GM11168 (cell line): ENCODE results near the gene GPR158.
"Not testable (repeated sequence)": the region's sequence is repeated elsewhere in the genome, so short reads cannot be mapped to it uniquely, and the experiment has no call there.

Experiments
- in situ Hi-C: fragments of 300-500 bp; cut with MboI; formaldehyde crosslinking; loops from one replicate; pipeline ENCODE4 v1.12.0; 2022; ENCODE audit warnings: low sequenced_read_pairs; ENCODE audit not compliant: unreplicated experiment

Gene GPR158, protein sequence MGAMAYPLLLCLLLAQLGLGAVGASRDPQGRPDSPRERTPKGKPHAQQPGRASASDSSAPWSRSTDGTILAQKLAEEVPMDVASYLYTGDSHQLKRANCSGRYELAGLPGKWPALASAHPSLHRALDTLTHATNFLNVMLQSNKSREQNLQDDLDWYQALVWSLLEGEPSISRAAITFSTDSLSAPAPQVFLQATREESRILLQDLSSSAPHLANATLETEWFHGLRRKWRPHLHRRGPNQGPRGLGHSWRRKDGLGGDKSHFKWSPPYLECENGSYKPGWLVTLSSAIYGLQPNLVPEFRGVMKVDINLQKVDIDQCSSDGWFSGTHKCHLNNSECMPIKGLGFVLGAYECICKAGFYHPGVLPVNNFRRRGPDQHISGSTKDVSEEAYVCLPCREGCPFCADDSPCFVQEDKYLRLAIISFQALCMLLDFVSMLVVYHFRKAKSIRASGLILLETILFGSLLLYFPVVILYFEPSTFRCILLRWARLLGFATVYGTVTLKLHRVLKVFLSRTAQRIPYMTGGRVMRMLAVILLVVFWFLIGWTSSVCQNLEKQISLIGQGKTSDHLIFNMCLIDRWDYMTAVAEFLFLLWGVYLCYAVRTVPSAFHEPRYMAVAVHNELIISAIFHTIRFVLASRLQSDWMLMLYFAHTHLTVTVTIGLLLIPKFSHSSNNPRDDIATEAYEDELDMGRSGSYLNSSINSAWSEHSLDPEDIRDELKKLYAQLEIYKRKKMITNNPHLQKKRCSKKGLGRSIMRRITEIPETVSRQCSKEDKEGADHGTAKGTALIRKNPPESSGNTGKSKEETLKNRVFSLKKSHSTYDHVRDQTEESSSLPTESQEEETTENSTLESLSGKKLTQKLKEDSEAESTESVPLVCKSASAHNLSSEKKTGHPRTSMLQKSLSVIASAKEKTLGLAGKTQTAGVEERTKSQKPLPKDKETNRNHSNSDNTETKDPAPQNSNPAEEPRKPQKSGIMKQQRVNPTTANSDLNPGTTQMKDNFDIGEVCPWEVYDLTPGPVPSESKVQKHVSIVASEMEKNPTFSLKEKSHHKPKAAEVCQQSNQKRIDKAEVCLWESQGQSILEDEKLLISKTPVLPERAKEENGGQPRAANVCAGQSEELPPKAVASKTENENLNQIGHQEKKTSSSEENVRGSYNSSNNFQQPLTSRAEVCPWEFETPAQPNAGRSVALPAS (N-terminal part only)

DNA sequence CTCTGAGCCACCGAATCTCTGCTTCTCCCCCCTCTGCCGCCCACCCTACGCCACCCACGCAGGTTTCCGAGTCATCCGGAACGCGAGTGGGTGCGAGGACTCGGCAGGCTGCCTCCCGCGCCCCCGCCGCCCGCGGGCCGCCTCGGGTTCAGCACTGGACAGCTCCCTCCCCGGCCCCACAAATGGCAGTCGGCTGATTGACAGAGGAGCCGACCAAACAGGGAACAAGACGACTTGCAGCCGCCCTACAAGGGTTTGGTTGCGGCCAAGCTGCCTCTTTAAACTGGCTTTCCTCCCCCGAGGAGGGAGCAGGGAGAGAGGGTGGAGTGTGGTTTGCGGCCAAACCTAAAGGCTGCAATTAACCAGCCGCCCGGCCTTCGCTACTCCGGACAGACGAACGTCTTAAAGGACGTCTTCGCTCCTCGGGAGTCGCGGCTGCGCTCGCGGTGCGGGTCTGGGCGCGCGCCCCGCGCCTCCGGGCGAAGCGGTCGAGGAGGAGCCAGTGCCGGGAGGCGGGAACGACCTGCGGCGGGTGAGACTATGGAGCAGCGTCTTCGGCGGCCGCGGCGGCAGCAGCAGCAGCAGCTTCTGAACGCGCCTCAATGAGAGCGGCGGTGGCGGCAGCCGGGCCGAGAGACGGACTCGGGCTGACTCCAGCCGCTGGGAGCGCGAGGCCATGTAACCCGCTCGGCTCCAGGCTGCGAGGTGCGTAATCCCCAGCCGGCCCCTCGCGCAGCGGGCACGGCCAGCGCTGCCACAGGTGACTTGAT lies at the start of gene GPR158:
Gene GPR158 (plus strand): TSS at position 541 of the 770 bp plus-strand sequence. CDS start 420 bp downstream, outside the sequence.
- in situ Hi-C loops: no loop called here

DNA sequence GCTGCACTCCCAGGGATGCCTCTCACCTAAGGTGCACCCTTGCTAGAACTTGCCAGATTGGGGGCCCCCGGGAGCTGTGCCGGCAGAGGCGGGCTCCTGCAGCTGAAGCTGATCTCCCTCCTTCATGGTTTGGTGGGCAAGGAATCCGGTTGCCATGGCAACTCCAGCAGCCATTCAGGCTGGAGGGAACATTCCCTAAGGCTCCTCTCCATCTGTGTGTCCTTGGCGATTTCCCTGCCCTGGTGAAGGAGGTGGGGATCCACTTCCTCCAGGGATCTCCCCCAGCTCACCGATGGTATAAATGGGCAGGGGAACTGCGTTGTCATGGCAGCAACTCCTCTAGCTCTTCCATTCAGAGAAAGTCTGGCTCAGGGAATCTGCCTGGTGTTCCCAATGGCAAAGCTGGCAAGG lies 49.6 kb upstream of the GPR158 start:
- in situ Hi-C loops: no loop called here

DNA sequence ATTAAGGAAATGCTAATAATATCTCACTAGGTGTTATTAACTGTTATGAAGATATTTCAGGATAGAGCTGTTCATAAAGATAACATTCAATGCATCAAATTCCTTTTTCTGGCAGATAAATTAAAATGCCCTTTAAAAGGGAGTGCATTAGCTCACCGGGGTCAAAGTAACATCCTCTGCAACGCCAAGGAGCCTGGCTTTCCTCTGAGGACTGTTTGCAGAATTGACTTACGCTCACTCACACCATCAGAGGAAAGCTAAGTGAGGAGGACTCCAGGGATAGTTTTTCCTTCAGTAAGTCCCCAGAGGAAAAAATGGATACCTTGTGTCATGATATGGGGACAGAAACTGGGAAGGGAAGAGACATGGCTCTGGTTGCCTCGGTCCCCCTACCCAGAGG lies 45.2 kb upstream of the GPR158 start:
- in situ Hi-C loops: no loop called here

DNA sequence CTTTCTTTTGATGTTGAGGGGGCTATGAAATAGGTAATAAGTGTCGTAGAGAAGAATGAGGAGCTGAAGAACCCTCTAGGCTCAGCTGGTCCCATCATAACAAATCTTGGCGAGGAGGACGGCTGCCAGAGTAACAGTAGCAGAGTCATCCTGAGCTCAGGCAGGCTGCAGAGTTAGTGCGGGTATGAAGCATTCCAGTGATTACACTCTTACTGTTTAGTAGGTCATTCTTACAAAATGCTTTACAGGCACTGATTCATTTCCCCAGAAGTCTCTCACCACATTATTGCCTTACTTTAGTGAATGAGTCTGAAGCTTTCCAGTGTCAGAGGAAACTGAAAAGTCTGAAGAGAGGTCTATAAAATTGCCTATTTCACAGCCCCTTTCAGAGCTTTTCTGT lies 43.9 kb upstream of the GPR158 start:
- in situ Hi-C loops: no loop called here

DNA sequence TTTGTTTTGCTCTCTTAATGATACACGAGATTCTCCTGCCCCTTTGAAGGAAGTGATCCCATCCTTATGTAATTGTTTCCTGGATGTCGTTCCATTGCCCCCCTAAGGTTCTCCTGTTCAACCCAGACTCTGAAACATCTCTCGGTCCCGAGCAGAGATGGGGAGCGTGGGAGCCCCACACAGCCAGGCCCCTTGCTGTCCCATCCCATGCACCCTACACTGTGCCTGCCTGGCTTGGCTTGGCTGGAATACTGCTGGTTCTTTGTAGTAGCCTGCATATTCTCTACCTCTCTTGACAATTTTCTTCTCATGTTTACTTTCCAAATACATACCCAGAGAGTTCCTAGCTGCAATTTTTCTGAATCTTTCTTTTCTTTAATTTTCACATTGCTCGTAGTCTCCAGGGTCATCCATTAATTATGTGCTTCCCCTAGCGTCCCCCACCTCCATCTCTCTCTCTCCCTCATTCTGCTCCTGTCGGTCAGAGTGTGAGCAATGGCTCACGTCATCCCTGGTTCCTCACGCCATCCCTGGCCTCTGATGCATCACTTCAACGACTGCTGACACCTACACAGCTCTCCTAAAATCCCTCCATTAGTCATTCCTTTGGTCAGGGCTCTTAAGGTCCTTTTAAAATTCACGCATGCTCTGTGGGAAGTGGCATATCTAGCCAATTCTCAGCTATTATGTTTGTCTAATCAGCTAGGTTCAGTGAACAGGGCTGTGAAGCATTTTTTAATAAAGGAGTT lies 32.5 kb upstream of the GPR158 start:
- in situ Hi-C loops: no loop called here

DNA sequence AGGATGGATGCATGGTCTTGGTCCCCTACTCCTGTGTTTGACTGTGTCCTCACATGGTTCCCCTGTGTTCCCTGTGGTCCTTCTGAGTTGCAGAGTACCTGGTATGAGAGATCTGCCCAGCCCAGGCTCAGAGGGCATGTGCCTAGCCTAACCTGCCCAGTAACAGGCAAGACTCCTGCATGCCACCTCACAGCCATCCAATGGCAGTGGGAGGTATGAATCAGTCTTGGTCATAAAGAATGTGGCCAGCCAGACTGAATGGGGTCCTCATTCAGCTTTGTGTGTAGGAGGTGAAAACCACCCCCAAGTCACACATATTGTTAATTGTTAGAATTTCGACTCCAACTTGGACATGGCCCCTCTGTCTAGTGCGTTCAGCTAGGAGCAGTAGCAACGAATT lies 17.2 kb upstream of the GPR158 start:
- in situ Hi-C loops: no loop called here

DNA sequence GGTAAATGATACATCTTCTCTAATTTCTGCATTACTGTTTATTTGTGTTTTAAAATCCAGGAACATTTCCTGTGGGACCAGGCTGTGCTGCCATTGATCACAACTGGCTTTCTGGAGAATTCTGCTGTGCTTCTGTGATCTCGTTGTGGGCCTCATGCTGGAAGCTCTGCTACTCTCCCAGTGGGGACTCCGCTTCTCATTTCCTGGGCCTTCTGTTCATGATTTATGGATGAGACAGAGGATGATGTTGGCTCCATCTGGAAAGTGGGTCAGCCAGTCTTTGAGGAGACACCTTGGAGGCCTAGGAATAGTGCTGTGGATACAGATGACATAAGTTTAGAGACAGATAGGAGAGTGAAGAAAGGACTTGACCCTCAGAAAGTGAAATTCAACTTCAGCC lies 15.2 kb upstream of the GPR158 start:
- in situ Hi-C loops: no loop called here

DNA sequence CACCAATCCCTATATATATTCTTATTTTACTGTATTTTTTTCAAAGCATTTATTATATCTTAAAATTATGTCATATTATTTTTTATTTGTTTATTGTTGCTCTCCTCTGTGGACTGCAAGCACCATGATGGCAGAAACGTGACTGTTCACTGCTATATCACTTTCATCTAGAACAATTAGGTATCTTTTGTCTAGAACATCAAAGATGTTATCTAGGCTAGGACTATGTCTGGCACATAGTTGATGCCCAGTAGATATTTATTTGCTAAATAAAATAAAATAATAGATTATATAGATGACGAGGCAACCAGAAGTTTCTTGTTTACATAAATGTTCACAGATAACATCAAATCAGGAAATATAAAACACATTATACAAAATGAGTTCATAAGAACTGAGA lies 12.4 kb upstream of the GPR158 start:
- in situ Hi-C loops: no loop called here

DNA sequence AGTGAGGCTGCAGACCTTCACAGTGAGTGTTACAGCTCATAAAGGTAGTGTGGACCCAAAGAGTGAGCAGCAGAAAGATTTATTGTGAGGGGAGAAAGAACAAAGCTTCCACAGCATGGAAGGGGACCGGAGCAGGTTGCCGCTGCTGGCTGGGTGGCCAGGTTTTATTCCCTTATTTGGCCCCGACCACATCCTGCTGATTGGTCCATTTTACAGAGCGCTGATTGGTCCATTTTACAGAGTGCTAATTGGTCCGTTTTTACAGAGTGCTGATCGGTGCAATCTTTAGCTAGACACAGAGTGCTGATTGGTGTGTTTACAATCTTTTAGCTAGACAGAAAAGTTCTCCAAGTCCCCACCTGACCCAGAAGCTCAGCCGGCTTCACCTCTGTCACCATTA lies 11.3 kb upstream of the GPR158 start:
- in situ Hi-C loops: not testable (repeated sequence)

DNA sequence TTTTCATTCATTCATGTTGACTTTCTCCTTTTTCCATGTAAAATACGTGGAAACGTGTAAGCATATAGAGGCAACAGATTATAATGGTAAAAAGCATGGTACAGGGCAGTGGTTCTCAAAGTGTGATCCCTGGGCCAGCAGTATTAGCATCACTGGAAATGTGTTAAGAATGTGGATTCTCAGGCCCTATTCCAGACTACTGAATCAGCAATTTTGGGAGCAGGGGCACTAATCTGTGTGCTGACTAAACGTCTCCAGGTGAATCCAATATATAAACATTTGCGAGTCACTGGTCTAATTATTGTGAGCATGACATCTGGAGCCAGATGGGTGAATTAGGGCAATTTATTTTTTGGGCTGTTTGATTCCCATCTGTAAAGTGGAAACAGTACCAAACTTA lies 5.1 kb upstream of the GPR158 start:
- in situ Hi-C loops: no loop called here

DNA sequence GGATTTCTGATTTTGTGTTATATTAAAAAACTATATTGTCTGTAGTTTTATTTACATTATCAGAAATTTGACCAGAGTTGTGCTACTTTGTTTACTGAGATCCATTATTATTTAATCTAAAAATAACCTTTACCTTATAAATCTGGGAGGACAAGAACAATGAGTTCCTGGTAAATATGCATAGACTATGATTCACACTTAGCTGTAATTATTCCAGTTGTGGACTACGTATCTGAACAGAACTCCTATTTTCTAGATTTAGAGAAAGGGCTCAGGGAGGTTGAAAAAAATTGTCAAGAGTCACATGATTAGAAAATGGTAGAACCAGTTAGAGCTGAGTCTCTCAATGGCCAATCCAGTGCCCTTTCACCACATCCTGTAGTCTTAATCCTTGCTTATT lies 4.2 kb upstream of the GPR158 start:
- in situ Hi-C loops: no loop called here

DNA sequence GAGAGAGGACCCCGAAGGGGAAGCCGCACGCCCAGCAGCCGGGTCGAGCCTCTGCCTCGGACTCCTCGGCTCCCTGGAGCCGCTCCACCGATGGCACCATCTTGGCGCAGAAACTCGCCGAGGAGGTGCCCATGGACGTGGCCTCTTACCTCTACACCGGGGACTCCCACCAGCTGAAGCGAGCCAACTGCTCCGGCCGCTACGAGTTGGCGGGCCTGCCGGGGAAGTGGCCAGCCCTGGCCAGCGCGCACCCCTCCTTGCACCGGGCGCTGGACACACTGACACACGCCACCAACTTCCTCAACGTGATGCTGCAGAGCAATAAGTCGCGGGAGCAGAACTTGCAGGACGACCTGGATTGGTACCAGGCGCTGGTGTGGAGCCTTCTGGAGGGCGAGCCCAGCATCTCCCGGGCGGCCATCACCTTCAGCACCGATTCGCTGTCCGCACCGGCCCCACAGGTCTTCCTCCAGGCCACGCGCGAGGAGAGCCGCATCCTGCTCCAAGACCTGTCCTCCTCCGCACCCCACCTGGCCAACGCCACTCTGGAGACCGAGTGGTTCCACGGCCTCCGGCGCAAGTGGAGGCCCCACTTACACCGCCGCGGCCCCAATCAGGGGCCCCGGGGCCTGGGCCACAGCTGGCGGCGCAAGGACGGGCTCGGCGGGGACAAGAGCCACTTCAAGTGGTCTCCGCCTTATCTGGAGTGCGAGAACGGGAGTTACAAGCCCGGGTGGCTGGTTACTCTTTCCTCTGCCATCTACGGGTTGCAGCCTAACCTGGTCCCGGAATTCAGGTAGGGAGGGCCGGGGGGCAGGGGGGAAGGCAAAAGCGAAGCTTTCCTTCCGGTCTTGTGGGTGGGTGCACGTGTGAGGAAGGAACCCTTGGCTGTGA lies 973 bp downstream of the GPR158 start:
- in situ Hi-C loops: no loop called here

DNA sequence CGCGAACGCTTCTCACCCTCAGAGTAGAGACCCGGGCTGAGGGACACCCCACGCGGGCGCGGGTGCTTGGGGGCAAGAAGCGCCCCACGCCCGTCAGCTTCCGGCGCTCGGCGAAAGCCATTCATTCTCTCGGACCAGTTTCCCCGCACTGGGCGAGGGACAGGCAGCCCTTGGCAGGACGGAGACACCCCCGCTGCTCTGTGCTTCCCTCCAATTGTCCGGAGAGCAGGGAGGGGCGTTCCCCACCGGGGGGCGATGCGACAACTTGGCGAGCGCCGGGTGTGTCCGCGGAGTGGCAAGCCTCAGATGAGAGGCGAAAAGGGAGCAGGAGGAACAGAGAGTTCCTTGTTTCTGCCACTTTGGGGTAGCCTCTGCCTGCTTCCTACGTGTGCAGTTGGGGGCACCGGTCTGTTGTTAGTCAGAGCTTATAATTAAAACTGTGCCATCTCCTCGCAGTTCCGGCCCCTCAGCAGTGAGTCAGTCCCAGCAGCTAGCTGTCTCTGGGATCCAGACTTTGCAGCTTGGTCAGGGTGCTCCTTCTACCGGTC lies 1.7 kb downstream of the GPR158 start:
- in situ Hi-C loops: no loop called here

DNA sequence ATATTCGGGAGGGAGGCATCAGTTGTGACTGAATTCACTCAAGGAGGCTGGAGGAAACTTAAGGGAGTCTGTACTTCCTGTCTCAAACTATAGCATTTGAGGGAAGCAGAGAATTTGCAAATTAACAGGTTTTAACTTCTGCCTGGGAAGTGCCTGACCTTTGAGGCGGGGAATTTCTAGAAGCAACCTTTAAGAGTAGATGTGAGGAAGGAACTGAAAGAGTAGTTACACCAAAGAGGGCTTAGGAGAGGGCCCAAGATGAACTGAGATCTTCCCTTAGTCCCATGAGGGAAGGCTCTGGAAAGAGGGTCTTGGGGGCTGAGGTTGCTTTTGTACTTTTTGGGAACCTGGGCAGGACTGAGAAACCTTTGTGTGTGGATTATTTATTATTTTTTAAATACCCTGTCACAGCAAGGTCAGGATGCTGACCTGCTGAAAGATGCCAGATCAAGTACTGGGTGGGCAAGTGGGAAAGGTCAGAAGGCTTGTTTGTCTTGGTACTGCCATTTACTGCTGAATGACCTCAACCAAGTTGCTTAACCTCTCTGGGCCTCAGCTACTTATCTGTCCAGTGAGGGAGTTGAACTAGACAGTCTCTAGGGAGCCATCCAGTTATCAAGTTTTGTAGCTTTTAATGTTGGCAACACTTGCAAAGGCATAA lies 2.4 kb downstream of the GPR158 start:
- in situ Hi-C loops: no loop called here

DNA sequence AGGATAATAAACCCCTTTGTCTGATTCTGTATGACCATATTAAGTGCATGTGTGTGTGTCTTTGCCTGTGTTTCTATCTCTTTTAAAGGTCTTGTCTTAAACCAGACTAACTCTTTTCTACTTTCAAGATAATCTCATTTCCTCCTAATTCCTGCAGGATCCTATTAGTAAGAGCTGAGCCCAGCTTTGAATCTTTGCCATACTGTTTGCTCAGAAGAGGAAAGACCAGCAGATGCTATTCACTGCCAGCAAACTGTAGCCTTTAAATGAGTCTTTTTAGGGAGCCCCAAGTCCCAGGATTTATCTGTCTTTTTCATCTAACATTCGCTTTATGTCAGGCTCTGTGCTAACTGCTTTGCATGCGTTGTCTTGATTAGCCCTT lies 2.9 kb downstream of the GPR158 start:
- in situ Hi-C loops: no loop called here

DNA sequence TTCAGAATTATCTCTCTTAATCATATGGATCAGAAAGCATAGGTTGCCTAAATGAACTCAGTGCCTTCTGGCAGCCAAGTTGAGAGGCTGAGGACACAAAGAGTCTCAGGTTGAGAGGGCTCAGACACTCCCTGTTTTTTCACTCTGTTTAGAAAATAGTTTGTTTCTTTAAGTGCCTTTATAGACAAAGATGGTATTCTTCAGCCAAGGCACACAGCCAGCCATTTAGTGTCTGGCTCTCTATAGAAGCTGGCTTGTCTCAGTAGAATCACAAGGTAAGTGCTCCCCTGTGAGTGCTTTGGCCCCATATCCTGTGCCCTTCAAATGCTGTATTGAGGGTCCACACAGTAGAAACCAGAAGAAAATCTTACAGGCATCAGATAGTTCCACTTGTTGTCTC lies 3.6 kb downstream of the GPR158 start:
- in situ Hi-C loops: no loop called here

DNA sequence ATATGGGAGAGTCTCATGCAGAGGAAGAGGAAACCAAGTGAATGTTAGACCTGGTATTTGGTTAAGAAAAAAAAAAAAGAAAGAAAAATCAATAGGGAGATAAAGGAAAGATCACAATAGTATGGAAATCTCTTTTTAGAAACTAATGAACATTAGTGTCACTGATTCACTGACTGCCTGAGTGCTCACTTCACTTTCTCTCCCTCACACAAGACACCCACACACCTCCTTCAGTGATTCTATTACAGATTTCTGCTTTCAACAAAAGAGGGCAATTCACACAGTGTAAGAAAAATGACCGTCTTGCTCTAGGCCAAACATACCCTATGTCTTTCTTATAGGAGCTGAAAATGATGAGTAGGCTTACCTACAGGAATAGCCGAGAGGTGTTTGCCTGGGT lies 6.0 kb downstream of the GPR158 start:
- in situ Hi-C loops: no loop called here

DNA sequence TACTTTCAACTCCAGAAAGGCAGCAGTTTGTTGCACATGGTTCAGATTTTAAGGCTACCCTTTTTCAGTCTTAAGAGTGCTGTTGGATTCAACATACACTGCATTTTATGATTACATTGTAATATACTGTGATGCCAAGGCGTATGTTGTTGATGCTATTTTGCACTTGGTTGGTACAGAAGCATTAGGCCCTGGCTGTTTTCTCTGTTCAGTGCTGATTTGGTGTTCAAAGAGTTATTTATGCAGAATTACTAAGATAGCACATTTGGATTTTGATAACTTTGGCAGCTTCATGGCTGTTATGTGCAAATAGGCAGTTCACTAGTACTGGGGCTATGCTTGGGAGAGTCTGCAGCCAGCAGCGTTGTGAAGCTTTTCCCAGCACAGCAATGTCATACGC lies 7.8 kb downstream of the GPR158 start:
- in situ Hi-C loops: no loop called here
